Upper lobe of left lung (tissue), 4 donors: ENCODE measurements around the gene PMVK.

ENCODE experiments used
- CTCF ChIP-seq, 6 experiments: fragments of 450-650 bp in 4 of 6; fragments of 200-600 bp in 2 of 6; sonication (generic) in 2 of 6; IDR thresholded peaks; one replicate each; pipeline ENCODE4 v1.5.1; 2016 to 2019; ENCODE audit warnings: antibody characterized with exemption in 6 of 6
- POLR2A ChIP-seq, 4 donors: fragments of 450-650 bp; IDR thresholded peaks; one replicate each; pipeline ENCODE4 v1.5.1; 2016 to 2017; ENCODE audit warnings: antibody characterized with exemption in 4 of 4, mild to moderate bottlenecking in 2 of 4
- POLR2AphosphoS5 ChIP-seq, 2 donors: sonication (generic); formaldehyde crosslinking; IDR thresholded peaks; one replicate each; pipeline ENCODE4 v1.5.1; 2017; ENCODE audit warnings: antibody characterized with exemption in 2 of 2

DNA sequence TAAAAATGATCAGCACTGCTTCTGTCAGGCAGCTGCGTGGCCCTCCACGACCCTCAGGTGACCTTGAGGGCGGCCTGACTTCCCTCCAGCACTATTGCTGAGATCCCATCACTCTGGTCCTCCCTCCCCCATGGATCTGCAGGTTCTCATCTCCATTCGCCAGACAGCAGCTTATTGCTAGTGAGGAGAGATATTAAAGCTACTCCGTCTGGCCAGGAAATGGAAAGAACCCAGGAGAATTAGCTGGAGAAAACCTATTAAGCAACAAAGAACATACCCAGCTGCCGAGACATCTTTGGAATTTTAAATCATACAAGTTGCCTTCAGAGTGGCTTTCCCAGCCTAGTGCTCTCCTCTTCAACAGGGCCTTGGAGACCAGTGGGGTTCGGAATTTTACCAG lies 40.7 kb downstream of the PMVK start:
- TF ChIP-seq CTCF (IDR thresholded peaks at IDR 0.05) (no peak), POLR2AphosphoS5 (IDR thresholded peaks at IDR 0.05) (no peak), POLR2A (IDR thresholded peaks at IDR 0.05) (no peak)
